KMS-11 (cell line): ENCODE data around the gene FLRT2.

Experiments used
- H2AFZ ChIP-seq: fragments of 200-600 bp; sonication (generic); 2 replicates; pipeline ENCODE4 v1.6.1; 2016; ENCODE audit warnings: antibody characterized with exemption, mixed run types, low read depth
- H3K27ac ChIP-seq: fragments of 200-600 bp; sonication (generic); 2 replicates; pipeline ENCODE4 v1.6.1; 2016; ENCODE audit warnings: mild to moderate bottlenecking, mixed run types
- H3K27me3 ChIP-seq: fragments of 200-600 bp; sonication (generic); 2 replicates; pipeline ENCODE4 v1.6.1; 2017; ENCODE audit warnings: mild to moderate bottlenecking, low read depth, mixed run types, moderate library complexity; ENCODE audit not compliant: insufficient read depth
- H3K36me3 ChIP-seq: fragments of 200-600 bp; sonication (generic); 2 replicates; pipeline ENCODE4 v1.6.1; 2017; ENCODE audit warnings: mild to moderate bottlenecking, mixed run types; ENCODE audit not compliant: insufficient read depth
- H3K4me1 ChIP-seq: fragments of 200-600 bp; sonication (generic); 2 replicates; pipeline ENCODE4 v1.6.1; 2016; ENCODE audit warnings: mild to moderate bottlenecking, low read depth, mixed run types; ENCODE audit not compliant: poor library complexity, severe bottlenecking
- H3K4me2 ChIP-seq: fragments of 200-600 bp; sonication (generic); 2 replicates; pipeline ENCODE4 v1.7.0; 2016; ENCODE audit warnings: mild to moderate bottlenecking, mixed run types
- H3K4me3 ChIP-seq: fragments of 200-600 bp; sonication (generic); IDR thresholded peaks from 2 replicates; pipeline ENCODE4 v1.6.1; 2017; ENCODE audit warnings: low read depth, low read length, mixed read lengths; ENCODE audit not compliant: insufficient read depth
- H3K79me2 ChIP-seq: fragments of 200-600 bp; sonication (generic); 2 replicates; pipeline ENCODE4 v1.6.1; 2016; ENCODE audit warnings: low read depth, mixed run types; ENCODE audit not compliant: insufficient read depth
- H3K9ac ChIP-seq: fragments of 200-600 bp; sonication (generic); 2 replicates; pipeline ENCODE4 v1.6.1; 2016; ENCODE audit warnings: mild to moderate bottlenecking, mixed run types
- H4K20me1 ChIP-seq: fragments of 200-600 bp; sonication (generic); 2 replicates; pipeline ENCODE4 v1.6.1; 2016; ENCODE audit warnings: mild to moderate bottlenecking, mixed run types; ENCODE audit not compliant: insufficient read depth
- TF ChIP-seq, protein P1 (sequence below): fragments of 200-600 bp; sonication (generic); conservative IDR thresholded peaks from 2 replicates; pipeline ENCODE4 v1.6.1; 2017; ENCODE audit warnings: low read depth, mild to moderate bottlenecking, antibody characterized with exemption, low read length, moderate library complexity, mixed read lengths

The FLRT2 gene

DNA sequence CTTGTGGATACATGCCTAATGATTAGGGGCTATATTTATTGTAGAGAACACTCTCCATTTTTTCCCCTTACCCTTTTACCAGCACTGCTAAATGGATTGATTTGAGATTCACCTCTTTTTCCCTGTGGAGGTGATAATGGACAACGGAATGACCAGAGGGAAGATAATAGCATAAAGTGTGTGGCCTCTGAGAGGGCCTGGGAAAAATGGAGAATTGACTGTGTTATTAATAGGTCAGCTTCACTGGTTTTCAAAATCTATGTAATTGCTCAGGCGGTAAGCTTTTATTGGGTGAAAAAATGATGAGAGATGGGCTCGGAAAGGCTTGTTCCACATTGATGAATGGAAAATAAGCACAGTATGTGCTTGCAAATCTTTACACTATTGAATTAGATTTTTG lies 15.8 kb downstream of the FLRT2 start:
- Histone ChIP-seq H3K4me2 (no peak overlapping the region), H3K27me3 (no peaks in the 10 kb centered on the region), H3K4me1 (no peaks in the 10 kb centered on the region), H2AFZ (no peak overlapping the region), H3K36me3 (no peaks in the 10 kb centered on the region), H3K27ac (no peak overlapping the region), H3K9ac (no peak overlapping the region), H3K79me2 (no peaks in the 10 kb centered on the region), H3K4me3 (no peak overlapping the region), H4K20me1 (no peaks in the 10 kb centered on the region)
- TF ChIP-seq, protein P1, sequence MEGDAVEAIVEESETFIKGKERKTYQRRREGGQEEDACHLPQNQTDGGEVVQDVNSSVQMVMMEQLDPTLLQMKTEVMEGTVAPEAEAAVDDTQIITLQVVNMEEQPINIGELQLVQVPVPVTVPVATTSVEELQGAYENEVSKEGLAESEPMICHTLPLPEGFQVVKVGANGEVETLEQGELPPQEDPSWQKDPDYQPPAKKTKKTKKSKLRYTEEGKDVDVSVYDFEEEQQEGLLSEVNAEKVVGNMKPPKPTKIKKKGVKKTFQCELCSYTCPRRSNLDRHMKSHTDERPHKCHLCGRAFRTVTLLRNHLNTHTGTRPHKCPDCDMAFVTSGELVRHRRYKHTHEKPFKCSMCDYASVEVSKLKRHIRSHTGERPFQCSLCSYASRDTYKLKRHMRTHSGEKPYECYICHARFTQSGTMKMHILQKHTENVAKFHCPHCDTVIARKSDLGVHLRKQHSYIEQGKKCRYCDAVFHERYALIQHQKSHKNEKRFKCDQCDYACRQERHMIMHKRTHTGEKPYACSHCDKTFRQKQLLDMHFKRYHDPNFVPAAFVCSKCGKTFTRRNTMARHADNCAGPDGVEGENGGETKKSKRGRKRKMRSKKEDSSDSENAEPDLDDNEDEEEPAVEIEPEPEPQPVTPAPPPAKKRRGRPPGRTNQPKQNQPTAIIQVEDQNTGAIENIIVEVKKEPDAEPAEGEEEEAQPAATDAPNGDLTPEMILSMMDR: no peak

GRCh38 chr14:85546390-85546789 lies 16.4 kb downstream of the FLRT2 start:
- Histone ChIP-seq H3K4me3 (no peak overlapping the region), H3K4me1 (no peaks in the 10 kb centered on the region), H3K36me3 (no peaks in the 10 kb centered on the region), H3K4me2 (no peak overlapping the region), H3K27ac (no peak overlapping the region), H3K9ac (no peak overlapping the region), H3K79me2 (no peaks in the 10 kb centered on the region), H3K27me3 (no peaks in the 10 kb centered on the region), H2AFZ (no peak overlapping the region), H4K20me1 (no peaks in the 10 kb centered on the region)
- TF ChIP-seq, protein P1: no peak

GRCh38 chr14:85549697-85550096 lies 19.8 kb downstream of the FLRT2 start:
- Histone ChIP-seq H2AFZ (no peak overlapping the region), H3K9ac (no peak overlapping the region), H4K20me1 (no peaks in the 10 kb centered on the region), H3K27ac (no peak overlapping the region), H3K79me2 (no peaks in the 10 kb centered on the region), H3K27me3 (no peaks in the 10 kb centered on the region), H3K36me3 (no peaks in the 10 kb centered on the region), H3K4me2 (no peak overlapping the region), H3K4me1 (no peaks in the 10 kb centered on the region), H3K4me3 (no peak overlapping the region)
- TF ChIP-seq, protein P1: no peak

GRCh38 chr14:85554106-85554505 lies 24.2 kb downstream of the FLRT2 start:
- Histone ChIP-seq H3K9ac (no peak overlapping the region), H3K27me3 (no peaks in the 10 kb centered on the region), H3K79me2 (no peaks in the 10 kb centered on the region)

More at GRCh38 chr14:85554106-85554505, 24.2 kb downstream of the FLRT2 start:
- Histone ChIP-seq H4K20me1 (no peaks in the 10 kb centered on the region), H3K4me1 (no peaks in the 10 kb centered on the region), H2AFZ (no peak overlapping the region), H3K27ac (no peak overlapping the region), H3K4me3 (no peak overlapping the region), H3K36me3 (no peaks in the 10 kb centered on the region), H3K4me2 (no peak overlapping the region)
- TF ChIP-seq, protein P1: no peak
